Sigmoid colon (tissue), 7 donors: ENCODE data around the gene TBX4. TPM values are rescaled to one million over a fixed set of nuclear protein-coding genes. Genes with fewer than 3 reads are reported as not detected.

Experiments
- DNase-seq: peaks from one replicate; pipeline ENCODE4 v3.0.0-alpha.2; 2019
- H3K27ac ChIP-seq, 4 donors: fragments of 200-600 bp; sonication (generic); one replicate each; pipeline ENCODE4 v1.5.1; 2016 to 2019; ENCODE audit warnings: mild to moderate bottlenecking in 1 of 4
- H3K27me3 ChIP-seq, 3 donors: fragments of 200-600 bp; sonication (generic); one replicate each; pipeline ENCODE4 v1.5.1; 2019; ENCODE audit warnings: mild to moderate bottlenecking in 1 of 3
- H3K36me3 ChIP-seq, 4 donors: fragments of 200-600 bp; sonication (generic); one replicate each; pipeline ENCODE4 v1.5.1; 2016 to 2019
- H3K4me1 ChIP-seq, 4 donors: fragments of 200-600 bp; sonication (generic); one replicate each; pipeline ENCODE4 v1.5.1; 2017 to 2019
- H3K4me3 ChIP-seq, 4 donors: fragments of 200-600 bp; sonication (generic); one replicate each; pipeline ENCODE4 v1.5.1; 2017 to 2019; ENCODE audit warnings: mild to moderate bottlenecking in 2 of 4, moderate library complexity in 1 of 4
- H3K9me3 ChIP-seq, 4 donors: fragments of 200-600 bp in 3 of 4; sonication (generic) in 3 of 4; one replicate each; pipeline versions ENCODE4 v1.5.1 to v1.6.1; 2013 to 2019
- EP300 ChIP-seq, 4 donors: sonication (generic); formaldehyde crosslinking; IDR thresholded peaks; one replicate each; pipeline ENCODE4 v1.6.1; 2017; ENCODE audit warnings: antibody characterized with exemption in 4 of 4
- POLR2A ChIP-seq, 2 donors: fragments of 450-650 bp; IDR thresholded peaks; one replicate each; pipeline ENCODE4 v1.6.1; 2016; ENCODE audit warnings: antibody characterized with exemption in 2 of 2, mild to moderate bottlenecking in 2 of 2, moderate library complexity in 2 of 2
- POLR2AphosphoS5 ChIP-seq, 4 donors: sonication (generic); formaldehyde crosslinking; IDR thresholded peaks; one replicate each; pipeline ENCODE4 v1.6.1; 2017; ENCODE audit warnings: antibody characterized with exemption in 4 of 4
- WGBS, 2 donors: extraction: QIAGEN DNeasy Blood & Tissue Kit; methylation state at CpG; one replicate each; pipeline ENCODE4 v1.1.7; 2013; 5-methylcytosine and 5-hydroxymethylcytosine counted together
- intact Hi-C: fragments of 100-400 bp; cut with DNase I; formaldehyde crosslinking; loops from one replicate; pipeline ENCODE4 v1.15.1; 2023
- polyA plus RNA-seq, 3 donors: library from polyadenylated mRNA; stranded (reverse); fragments of 200-250 nt; gene quantifications; one replicate each; pipeline ENCODE4 v1.2.3, GENCODE V29; 2013
- total RNA-seq, 4 donors: library from RNA; depleted of rRNA; stranded (reverse); fragments of >200 nt; gene quantifications; one replicate each; pipeline ENCODE4 v1.1.0, GENCODE V29; 2016
- TF ChIP-seq, protein P1 (sequence below), 4 experiments: fragments of 450-650 bp in 3 of 4; fragments of 200-600 bp in 1 of 4; IDR thresholded peaks; one replicate each; pipeline ENCODE4 v1.5.1; 2016 to 2019; ENCODE audit warnings: antibody characterized with exemption in 4 of 4, mild to moderate bottlenecking in 3 of 4, moderate library complexity in 2 of 4
- donor health status: healthy with polysubstance abuse.
- donor health status: Bipolar disorder and iron deficiency.
- donor health status: healthy.

Gene TBX4
- total and polyA plus RNA-seq, 7 donors, result not detected

- 72 to 80% methylated on average over 11 of the region's 11 CpGs for WGBS, 2 donors
- intact Hi-C loops, result no loop called here
- Histone ChIP-seq H3K4me3 (no peak overlapping the region), H3K36me3 (no peaks in the 10 kb centered on the region), H3K27ac (no peak overlapping the region), H3K4me1 (no peaks in the 10 kb centered on the region), H3K27me3 (peaks cover 0 to 2% (median 0%) of the 10 kb centered on the region in 3 donors), H3K9me3 (no peaks in the 10 kb centered on the region)
- peak; percentile 36 for DNase-seq
- TF ChIP-seq EP300 (IDR thresholded peaks at IDR 0.05) (no peak), POLR2AphosphoS5 (IDR thresholded peaks at IDR 0.05) (no peak), POLR2A (IDR thresholded peaks at IDR 0.05) (peak in 1 of 2 donors; percentile 11)
- TF ChIP-seq, protein P1, sequence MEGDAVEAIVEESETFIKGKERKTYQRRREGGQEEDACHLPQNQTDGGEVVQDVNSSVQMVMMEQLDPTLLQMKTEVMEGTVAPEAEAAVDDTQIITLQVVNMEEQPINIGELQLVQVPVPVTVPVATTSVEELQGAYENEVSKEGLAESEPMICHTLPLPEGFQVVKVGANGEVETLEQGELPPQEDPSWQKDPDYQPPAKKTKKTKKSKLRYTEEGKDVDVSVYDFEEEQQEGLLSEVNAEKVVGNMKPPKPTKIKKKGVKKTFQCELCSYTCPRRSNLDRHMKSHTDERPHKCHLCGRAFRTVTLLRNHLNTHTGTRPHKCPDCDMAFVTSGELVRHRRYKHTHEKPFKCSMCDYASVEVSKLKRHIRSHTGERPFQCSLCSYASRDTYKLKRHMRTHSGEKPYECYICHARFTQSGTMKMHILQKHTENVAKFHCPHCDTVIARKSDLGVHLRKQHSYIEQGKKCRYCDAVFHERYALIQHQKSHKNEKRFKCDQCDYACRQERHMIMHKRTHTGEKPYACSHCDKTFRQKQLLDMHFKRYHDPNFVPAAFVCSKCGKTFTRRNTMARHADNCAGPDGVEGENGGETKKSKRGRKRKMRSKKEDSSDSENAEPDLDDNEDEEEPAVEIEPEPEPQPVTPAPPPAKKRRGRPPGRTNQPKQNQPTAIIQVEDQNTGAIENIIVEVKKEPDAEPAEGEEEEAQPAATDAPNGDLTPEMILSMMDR (IDR thresholded peaks at IDR 0.05), result no peak
These were observed 18.4 kb downstream of the TBX4 start for GRCh38 chr17:61470530-61471136.

DNA sequence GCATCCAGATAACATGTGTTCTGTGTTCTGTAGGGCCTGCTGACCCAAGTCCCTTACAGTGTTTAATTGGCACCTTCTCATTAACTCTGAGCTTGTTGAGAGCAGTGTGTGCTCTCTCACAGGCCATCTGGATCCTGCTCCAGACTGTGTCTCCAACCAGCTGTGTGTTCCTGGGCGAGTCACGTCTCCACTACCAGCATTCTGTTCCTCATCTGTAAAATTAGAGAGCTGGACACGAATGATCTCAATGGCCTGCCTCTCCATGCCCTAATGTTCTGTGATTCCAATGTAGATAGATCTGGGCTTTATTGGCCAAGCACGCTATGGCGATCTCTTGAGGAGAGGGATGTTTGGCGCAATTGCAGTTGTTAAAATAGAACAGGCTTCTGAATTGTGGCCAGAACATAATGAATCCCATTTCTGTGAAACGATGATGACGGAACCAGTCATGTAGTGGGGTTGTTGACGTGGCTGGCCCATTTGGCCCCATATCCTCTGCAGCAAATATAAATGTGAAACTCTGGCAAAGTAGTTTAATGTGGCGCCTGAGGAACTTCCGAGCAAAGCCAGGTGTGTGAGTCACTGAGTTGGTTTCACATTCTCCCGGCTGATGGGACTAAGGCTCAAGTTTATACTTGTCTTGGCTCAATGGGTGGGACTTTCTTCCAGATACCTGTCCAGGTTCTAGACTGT lies 22.2 kb downstream of the TBX4 start:
- H3K27me3 ChIP-seq, result peaks cover 0 to 18% (median 9%) of the 10 kb centered on the region in 3 donors
- no peak overlapping the region for H3K4me3 ChIP-seq
- no peaks in the 10 kb centered on the region for H3K36me3 ChIP-seq
- no peaks in the 10 kb centered on the region for H3K9me3 ChIP-seq
- TF ChIP-seq POLR2AphosphoS5 (IDR thresholded peaks at IDR 0.05) (no peak), POLR2A (IDR thresholded peaks at IDR 0.05) (no peak)
- DNase-seq, result no peak
- H3K4me1 ChIP-seq, result peaks cover 0 to 6% (median 0%) of the 10 kb centered on the region in 4 donors
- intact Hi-C loops, result no loop called here
- H3K27ac ChIP-seq, result no peak overlapping the region
- WGBS, 2 donors, result 89 to 93% methylated on average over 12 of the region's 12 CpGs

DNA sequence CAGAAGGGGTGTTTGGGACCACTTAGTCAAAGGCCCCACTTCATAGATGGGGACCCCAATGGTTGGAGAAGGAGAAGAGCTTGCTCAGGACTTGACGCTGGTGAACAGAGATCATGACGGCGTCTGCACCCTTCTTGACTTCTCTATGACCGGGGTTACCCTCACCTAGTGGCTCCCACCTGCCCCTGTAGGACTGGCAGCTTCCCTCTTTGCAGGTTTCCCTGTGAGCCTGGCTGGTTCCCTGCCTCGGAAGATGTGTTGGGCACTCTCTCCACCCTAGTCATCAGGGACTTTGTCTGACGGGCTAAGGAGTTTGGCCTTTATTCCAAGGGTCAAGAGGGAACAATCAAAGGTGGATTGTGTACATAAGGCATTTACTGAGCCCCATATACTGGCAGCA lies 22.7 kb downstream of the TBX4 start:
- peaks cover 0 to 18% (median 9%) of the 10 kb centered on the region in 3 donors for H3K27me3 ChIP-seq
- intact Hi-C loops, result no loop called here
- H3K4me3 ChIP-seq, result no peak overlapping the region
- no peak for DNase-seq
- H3K4me1 ChIP-seq, result peaks cover 0 to 6% (median 0%) of the 10 kb centered on the region in 4 donors
- H3K9me3 ChIP-seq, result no peaks in the 10 kb centered on the region
- H3K27ac ChIP-seq, result no peak overlapping the region
- WGBS, 2 donors, result 72 to 85% methylated on average over 6 of the region's 6 CpGs
- TF ChIP-seq EP300 (IDR thresholded peaks at IDR 0.05), result no peak
- TF ChIP-seq POLR2A (IDR thresholded peaks at IDR 0.05), result no peak
- TF ChIP-seq POLR2AphosphoS5 (IDR thresholded peaks at IDR 0.05), result no peak
- TF ChIP-seq, protein P1 (IDR thresholded peaks at IDR 0.05), result no peak
- no peaks in the 10 kb centered on the region for H3K36me3 ChIP-seq

DNA sequence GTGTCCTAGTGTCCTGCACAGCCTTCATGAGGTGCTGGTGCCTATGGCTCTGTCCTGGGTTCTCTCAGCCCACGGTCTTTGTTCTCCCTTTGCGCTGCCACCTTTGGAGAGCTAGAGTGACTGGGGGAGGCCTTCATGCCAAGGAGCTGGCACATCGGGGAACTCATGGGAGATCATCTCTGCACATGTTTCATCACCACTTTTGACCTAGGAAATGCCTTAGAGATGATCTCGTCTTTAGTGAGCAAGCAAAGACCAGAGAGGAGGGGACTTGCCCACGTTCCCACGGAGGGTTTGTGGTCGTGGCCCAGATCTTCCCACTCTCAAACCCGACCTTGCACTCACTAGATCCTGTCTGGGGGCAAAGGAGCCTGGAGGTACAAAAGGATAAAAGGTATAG lies 23.5 kb downstream of the TBX4 start:
- 79 to 85% methylated on average over 8 of the region's 8 CpGs for WGBS, 2 donors
- peak; percentile 5 for DNase-seq
- no peak overlapping the region for H3K4me3 ChIP-seq
- H3K27me3 ChIP-seq, result peaks cover 0 to 18% (median 9%) of the 10 kb centered on the region in 3 donors
- no peaks in the 10 kb centered on the region for H3K36me3 ChIP-seq
- no peaks in the 10 kb centered on the region for H3K9me3 ChIP-seq
- no peak for TF ChIP-seq POLR2A (IDR thresholded peaks at IDR 0.05)
- TF ChIP-seq EP300 (IDR thresholded peaks at IDR 0.05), result no peak
- TF ChIP-seq, protein P1 (IDR thresholded peaks at IDR 0.05), result peak in 1 of 4 experiments; percentile 10
- TF ChIP-seq POLR2AphosphoS5 (IDR thresholded peaks at IDR 0.05), result no peak
- H3K27ac ChIP-seq, result no peak overlapping the region
- intact Hi-C loops, result no loop called here
- peaks cover 0 to 6% (median 0%) of the 10 kb centered on the region in 4 donors for H3K4me1 ChIP-seq

DNA sequence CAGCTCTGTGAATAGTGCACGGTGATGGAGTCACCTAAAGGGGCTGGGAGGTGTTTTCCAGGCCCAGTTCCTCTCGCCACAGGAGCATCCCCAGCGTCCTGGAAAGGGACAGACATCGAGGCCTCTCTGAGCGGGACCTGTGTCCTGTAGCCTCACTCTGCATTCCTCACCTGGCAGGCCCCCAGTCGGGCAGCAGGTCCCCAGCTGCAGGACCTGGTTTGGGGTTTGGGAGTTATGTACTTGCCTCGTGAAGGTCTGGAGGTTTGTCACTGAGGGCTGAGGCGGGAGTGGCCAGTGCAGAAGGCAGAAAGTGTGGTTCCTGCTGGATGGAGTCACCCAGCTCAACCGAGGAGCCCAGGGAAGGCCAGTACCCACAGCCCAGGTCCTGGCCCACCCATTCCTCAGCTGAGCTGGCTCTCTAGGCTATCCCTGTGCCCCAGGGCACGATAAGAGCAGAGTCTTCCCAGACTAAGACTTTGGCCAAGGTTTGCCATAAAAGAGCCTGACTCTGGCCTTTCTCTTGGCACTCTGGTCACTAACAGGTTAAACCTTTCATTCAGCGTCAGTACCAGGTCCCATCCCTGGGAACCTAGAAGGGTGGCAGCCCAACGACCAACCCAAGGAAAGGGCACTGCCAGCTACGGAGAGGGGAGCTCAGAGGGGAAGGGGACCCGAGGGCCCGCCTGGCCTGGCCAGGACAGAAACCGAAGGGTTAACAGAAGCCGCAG lies 24.4 kb downstream of the TBX4 start:
- peak; percentile 52 for DNase-seq
- Histone ChIP-seq H3K4me1 (peaks cover 0 to 6% (median 0%) of the 10 kb centered on the region in 4 donors), H3K9me3 (no peaks in the 10 kb centered on the region), H3K4me3 (no peak overlapping the region), H3K27ac (no peak overlapping the region), H3K36me3 (no peaks in the 10 kb centered on the region), H3K27me3 (peaks cover 0 to 18% (median 9%) of the 10 kb centered on the region in 3 donors)
- no peak for TF ChIP-seq EP300 (IDR thresholded peaks at IDR 0.05)
- TF ChIP-seq POLR2AphosphoS5 (IDR thresholded peaks at IDR 0.05), result no peak
- no peak for TF ChIP-seq POLR2A (IDR thresholded peaks at IDR 0.05)
- TF ChIP-seq, protein P1 (IDR thresholded peaks at IDR 0.05), result no peak
- WGBS, 2 donors, result 72 to 83% methylated on average over 17 of the region's 17 CpGs
- intact Hi-C loops, result no loop called here
